ENCODE data around the gene AP2B1. TPM values are rescaled to one million over a fixed set of nuclear protein-coding genes. Genes with fewer than 3 reads are reported as not detected.
A peak's percentile ranks its signal among the peaks of the same experiment; 100 is the strongest.

The AP2B1 gene
- total RNA-seq, 1 experiment from 2014 or later: 217 TPM

GRCh38 chr17:35726127-35726952, 139.2 kb downstream of the AP2B1 start:
- Histone ChIP-seq H3K79me2 (ENCODE audit: insufficient read depth, low read length) (no peaks in the 10 kb centered on the region), H2BK20ac (ENCODE audit: low read depth, low read length, poor library complexity, severe bottlenecking) (no peak overlapping the region), H3K9me3 (ENCODE audit: control insufficient read depth, low read depth, low read length) (no peaks in the 10 kb centered on the region), H3K79me1 (ENCODE audit: insufficient read depth, low read depth, low read length, poor library complexity, severe bottlenecking) (no peaks in the 10 kb centered on the region), H4K91ac (ENCODE audit: insufficient read length, low read depth, low read length) (no peak overlapping the region), H4K20me1 (ENCODE audit: control insufficient read depth, insufficient read depth, insufficient read length) (no peaks in the 10 kb centered on the region), H3K4me2 (ENCODE audit: insufficient read depth, insufficient read length, low read length) (no peak overlapping the region), H3K9ac (ENCODE audit: extremely low read depth, insufficient read length, low read length) (no peak overlapping the region), H2BK12ac (ENCODE audit: insufficient read length, low read depth, low read length) (no peak overlapping the region), H3K14ac (ENCODE audit: insufficient read depth, low read length) (no peak overlapping the region), H3K4ac (ENCODE audit: low read depth, low read length) (no peak overlapping the region), H3K23ac (ENCODE audit: insufficient read length, low read depth, low read length) (no peak overlapping the region), H2AFZ (ENCODE audit: low read length) (no peak overlapping the region), H2BK15ac (ENCODE audit: low read depth, low read length) (no peak overlapping the region), H3K18ac (ENCODE audit: insufficient read length, low read depth, low read length) (no peak overlapping the region), H3K27ac (ENCODE audit: insufficient read length, low read depth, low read length) (no peak overlapping the region), H4K5ac (ENCODE audit: insufficient read length, low read depth, low read length) (no peak overlapping the region), H3K56ac (ENCODE audit: insufficient read length, low read depth, low read length) (no peak overlapping the region), H3K23me2 (ENCODE audit: insufficient read length, low read depth, low read length, poor library complexity, severe bottlenecking) (no peaks in the 10 kb centered on the region), H3T11ph (ENCODE audit: low read length) (no peak overlapping the region), H3K4me1 (ENCODE audit: insufficient read depth, low read length) (0 out of 2 replicates have a peak, but pooled peaks cover 3% of the 10 kb centered on the region), H2AK5ac (ENCODE audit: insufficient read length, low read length) (no peak overlapping the region), H2BK5ac (ENCODE audit: insufficient read length, low read length) (no peak overlapping the region), H2BK120ac (ENCODE audit: low read depth, low read length, poor library complexity, severe bottlenecking) (no peak overlapping the region), H3K27me3 (ENCODE audit: insufficient read depth, low read length) (no peaks in the 10 kb centered on the region), H4K8ac (replicated peaks; ENCODE audit: insufficient read length, low read depth, low read length) (no peak overlapping the region)
- Mint-ChIP-seq H3K36me3 (ENCODE audit: insufficient read depth in 1 of 3, low read depth in 3 of 3) (peaks cover 7 to 29% (median 27%) of the 10 kb centered on the region in 3 experiments; a peak in 6 of 7 replicates), H3K9me3 (no peaks in the 10 kb centered on the region), H3K4me3 (no peak overlapping the region), H3K4me1 (peaks cover 33 to 44% of the 10 kb centered on the region in 2 experiments), H3K27me3 (ENCODE audit: low read depth) (peaks cover 15% of the 10 kb centered on the region), H3K27ac (peak overlapping the region in 1 of 3 experiments; percentile 71; a peak in 1 of 7 replicates)
- TF ChIP-seq CTCF (conservative IDR thresholded peaks at IDR 0.05): no peak
- WGBS (ENCODE audit: extremely low coverage, insufficient read length, low lambda C conversion rate): no CpG with 5 or more reads among the region's 6 CpGs
- peak; percentile 58 for DNase-seq

Measured in H9 (cell line).